Ecto neural progenitor cell (in vitro differentiated cells): ENCODE data around the gene MMD.
"Not testable (repeated sequence)": the region's sequence is repeated elsewhere in the genome, so short reads cannot be mapped to it uniquely, and the experiment has no call there.

Experiments
- DNase-seq: peaks from one replicate; pipeline ENCODE4 v3.0.0-alpha.2; 2018; ENCODE audit warnings: low spot score

The MMD gene

DNA sequence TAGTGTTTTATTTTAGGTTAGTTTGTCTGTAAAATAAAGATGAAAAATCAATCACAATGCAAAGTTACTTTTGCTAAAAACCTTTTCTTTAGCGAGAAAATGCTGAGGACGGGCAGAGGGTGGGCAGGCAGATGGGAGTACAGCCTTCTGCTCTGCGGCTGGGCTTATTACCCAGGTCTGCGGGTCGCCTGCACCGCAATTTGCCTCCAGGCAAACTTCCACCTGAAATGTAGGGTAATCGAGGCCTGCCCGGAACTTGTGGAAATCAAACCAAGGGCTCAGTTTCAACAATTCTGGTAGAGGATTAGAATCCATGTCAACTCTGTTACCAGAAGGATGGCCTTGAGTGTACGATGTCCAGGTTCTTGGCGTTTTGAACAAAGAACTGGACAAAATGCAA, 22.3 kb upstream of the MMD start:
- DNase-seq, result no peak

DNA sequence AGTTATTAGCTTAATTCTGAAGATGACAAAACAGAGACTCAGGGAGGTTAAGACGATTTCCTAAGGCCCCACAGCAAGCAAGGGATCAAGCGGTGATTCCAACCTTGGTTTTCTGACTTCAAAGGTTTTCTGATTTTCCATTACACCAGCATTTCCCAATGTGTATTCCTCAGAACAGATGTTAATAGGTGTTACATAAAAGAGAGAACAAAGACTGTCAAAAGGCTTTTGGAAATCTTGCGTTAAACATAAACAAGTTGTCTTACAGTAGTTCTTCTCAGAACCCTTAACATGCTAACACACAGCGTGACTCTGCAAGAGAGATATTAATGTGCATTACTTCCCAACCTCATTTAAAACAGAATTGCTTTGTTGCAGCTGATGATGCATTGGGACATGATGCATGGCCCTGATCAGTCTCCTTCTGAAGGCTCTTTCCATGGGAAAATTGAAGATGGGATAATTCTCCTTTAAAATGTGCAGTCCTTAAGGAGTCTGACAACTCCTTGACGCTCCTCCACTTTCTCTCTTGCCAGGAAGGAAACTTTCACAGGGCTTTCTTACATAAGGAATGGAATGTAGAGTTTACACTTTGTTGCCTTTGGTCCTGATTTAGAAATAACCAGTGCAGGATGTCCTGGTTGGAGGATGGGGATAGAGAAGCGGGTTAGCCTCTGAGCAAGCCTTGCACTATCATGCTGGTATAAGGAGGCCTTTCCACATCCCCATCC, 21.5 kb upstream of the MMD start:
- DNase-seq, result no peak

DNA sequence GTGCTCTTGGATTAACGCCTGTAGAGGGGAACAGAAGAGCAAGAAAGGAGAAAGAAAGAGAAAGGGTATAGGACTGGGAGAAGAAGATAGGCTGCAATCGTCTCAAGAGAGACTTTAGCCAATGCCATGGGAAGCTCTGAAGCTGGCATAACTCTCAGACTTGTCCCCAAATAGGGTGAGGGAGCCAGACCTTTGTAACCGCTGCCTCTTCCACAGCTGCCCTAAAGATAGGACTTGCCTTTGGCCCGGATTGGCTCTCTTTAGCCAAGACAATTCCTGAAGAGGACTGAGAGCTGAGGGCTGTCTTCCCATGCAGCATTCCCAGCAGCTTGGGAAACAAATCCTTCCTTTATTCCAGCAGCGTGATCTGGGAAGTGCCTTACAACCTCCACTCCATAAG, 20.8 kb upstream of the MMD start:
- no peak for DNase-seq

DNA sequence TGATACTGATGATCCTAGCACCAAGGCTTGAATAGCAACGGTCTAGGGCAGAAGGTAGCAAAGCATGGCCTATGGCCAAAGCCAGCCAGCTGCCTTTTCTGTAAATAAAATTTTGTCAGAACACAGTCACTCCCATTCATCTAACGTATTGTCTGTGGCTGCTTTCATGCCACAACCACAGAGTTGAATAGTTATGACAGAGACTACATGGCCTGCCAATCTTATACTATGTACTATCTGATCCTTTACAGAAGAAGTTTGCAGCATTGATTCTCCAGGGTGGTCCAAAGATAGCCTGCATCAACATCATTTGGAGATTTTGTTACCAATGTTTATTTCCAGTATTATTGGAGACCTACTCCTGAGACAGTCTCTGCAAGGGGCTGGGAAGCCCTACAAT, 19.9 kb upstream of the MMD start:
- DNase-seq, result no peak

DNA sequence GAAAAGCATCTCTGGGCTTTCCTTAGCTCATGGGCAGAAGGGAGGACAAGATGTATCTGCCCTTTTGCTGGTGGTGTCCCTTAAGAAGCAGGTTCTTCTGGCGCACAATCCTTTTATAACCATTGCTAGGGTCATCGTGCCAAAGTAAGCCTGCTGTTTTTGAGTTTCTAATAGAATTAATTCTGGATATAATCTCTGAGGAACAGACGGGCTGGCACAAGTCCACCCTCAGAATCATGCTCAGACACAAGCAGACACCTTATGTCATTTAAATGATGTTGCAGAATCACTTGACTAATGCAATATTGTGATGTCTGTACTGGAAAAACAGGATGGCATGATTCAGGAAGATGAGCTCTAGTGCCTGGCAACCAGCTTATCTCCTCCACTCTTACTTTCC, 18.8 kb upstream of the MMD start:
- no peak for DNase-seq

DNA sequence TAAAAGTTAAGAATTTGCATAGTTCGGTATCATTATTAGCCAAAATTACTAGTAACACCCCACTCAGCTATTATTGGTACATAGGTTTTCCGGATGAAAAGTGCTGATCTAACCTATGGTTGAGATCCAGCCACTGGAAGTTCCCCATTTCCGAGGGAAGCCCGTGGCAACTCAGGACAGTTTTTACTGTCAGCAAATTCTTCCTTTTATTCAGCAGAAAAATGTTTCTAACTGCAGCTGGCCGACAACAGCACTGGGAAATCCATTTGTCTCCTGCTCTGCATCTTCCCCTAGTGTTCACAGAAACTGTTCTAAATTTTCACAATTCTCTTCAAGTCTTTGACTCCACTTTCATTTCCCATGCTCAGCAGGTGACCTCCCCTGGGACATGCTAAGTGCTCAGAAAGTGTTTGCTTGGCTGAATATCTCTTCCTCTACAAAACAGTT, 15.5 kb upstream of the MMD start:
- no peak for DNase-seq

DNA sequence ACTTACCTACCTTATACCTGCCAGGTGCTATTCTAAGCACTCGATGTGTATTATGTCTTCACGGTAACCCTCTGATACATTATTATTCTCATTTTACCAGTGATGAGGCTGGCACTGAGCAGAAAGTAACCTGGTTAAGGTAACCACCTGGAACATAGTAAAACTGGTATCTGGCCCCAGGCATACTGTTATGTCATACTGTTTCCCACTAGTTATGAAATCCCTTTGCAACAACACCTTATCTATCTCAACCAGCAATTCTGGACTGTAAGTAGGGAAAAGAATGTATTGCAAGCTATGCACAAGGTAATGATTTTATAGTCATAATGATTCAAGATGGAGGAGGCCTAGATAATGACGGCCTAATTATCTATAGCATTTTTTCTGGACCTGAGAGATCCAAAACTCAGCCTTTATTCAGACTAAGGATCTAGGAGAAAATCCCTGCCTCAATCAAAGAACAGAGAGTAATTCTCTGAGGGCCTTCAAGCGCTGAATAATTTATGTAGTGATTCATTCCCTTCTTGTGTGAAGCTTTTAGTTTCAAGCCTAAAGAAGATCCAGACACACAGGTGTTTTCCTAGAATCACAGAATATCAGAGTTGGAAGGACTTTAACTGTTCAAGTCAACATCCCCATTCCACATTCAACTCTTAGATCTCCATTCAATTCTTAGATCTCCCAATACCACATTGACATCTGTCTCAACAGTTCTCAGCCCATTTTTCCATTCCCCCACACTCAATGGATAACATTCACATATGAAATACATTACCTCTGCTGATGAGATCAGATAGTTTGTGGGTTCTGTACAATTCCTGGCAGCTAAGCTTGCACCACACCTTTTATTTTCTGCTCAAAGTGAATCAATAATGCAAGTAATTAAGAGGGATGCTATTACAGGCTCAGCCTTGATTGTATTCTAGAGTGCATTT, 14.9 kb upstream of the MMD start:
- no peak for DNase-seq

DNA sequence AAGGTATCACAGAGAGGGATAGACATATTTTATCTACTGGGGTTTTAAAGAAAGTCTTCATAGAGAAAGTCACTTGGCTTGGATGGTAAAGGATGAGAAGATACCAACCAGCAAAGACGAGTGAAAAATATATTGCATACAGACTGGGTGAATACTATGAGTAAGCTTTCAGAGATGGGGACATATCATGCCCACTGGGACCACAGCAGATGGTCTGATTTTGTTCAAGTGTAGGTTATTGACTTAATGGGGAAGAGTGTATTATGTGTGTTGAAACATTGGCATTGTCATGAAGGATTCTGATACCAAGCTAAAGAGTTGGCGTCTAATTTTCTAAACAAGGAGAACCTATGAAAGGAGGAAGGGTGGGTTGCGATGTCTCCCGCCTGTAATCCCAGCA, 13.8 kb upstream of the MMD start:
- no peak for DNase-seq

DNA sequence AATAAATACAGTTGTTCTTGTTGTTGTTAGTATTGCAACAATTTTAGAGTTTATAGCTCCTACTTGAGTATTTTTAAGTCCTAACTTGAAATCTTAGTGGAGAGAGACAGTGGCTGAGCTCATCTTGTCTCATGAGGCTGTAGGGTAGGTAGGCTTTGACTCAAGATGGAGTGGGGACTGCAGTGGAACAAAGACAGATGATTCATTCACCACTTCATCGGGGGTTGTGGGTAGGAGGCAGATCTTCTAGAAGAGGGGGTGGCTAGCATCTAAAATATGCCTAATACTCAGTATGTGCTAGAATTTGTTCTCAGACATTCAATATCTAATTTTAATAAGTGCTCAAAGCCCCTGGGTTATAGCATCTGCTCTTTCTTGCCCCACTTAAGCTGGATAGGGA, 13.1 kb upstream of the MMD start:
- DNase-seq, result no peak

DNA sequence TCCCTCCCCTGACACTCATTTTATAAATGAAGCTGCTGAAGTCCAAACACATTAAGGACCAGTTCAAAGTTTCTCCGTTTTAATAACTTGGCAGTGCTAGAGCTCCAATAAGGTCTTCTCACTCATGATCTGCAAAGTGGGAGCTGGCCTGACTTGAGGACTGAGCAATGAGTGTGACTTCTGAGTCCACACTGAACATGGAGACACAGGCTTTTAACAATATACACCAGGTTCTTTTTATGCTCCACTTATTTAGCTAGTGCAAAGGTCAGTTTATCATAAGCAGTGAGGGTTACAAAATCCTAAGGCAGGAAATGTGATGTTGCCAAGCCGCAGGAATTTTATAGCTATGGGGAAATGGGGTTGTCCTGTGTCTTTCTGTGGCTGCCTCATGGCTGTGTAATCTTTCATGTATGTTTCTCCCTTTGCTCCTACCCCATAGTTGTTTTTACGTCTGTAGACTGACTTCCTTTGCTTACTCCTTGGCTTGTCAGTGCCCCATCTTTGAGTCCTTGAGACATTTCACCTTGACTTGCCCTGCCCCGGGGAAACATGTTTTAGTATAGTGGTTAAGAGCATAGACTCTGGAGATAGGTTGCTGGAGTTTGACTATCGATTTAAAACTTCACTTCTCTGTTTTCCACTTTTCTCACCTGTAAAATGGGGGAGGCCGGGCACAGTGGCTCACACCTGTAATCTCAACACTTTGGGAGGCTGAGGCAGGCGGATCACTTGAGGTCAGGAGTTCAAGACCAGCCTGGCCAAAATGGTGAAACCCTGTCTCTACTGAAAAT, 12.2 kb upstream of the MMD start:
- DNase-seq, result no peak

DNA sequence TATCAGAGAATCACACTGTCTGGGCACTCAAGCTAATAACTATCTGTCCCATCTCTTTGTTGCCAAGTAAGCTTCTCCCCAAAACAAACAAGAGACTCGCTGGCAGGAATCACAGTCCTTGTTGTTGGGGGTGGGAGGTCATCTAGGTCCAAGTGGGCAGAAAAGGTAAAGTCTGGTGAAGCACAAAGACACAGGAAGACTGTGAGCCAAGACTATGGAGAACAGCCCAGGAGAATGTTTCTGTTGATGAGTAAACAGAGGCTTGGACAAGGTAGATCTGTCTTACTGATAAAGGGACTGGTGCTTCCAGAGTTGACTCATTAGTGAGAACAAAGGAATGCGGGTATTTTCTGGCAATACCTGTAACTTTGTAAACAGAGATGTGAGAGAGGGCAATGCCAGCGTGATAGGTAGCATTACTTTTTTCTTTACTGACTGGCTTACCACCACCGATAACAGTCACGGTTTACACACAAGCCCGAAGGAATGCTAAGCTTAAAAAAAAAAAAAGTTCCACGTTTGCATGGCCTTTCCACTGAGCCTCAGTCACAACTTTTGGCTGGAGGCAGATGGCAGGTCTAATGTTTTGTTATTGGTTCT, 11.5 kb upstream of the MMD start:
- DNase-seq, result no peak

DNA sequence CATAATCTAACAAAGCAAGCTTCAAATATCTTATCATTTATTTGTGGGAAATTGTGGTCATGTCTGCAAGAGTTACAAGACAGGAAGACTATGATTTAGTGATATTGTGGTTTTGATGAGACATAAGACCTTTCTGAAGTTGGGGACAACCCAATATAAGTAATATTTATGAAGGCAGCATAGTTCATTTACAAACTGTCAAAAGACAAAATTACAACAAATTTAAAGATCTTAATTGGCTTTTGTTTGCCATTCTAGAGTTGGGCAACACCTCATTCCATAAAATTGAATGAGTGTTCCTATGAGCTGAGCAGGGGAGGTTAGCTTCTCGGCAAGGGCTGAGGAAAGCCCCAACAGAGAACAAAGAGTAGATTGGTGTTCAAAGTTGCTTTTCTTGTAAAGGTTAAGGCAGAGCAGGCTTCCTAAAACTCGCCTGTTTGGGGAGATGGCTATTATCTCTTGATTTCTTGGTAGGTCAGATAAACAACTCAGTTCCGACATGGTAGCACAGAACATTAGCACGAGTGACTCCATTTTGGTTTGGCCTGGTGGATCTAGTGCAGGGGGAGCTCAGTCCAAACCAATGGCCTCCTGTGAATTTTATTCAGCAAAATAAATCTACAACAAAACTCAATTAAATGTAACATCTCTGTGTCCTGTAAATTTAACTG, 10.9 kb upstream of the MMD start:
- no peak for DNase-seq

DNA sequence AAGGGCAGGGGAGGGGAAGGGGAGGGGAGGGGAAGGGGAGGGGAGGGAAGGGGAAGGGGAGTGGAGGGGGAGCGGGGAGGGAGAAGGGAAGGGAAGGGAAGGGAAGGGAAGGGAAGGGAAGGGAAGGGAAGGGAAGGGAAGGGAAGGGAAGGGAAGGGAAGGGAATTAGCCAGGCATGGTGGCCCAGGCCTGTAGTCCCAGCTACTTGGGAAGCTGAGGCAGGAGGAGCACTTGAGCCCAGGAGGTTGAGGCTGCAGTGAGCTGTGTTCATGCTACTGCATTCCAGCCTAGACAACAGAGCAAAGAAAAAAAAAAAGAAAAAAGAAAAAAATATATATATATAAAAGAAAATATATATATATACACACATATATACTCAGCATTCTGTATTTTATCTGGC, 10.3 kb upstream of the MMD start:
- DNase-seq, result not testable (repeated sequence)

DNA sequence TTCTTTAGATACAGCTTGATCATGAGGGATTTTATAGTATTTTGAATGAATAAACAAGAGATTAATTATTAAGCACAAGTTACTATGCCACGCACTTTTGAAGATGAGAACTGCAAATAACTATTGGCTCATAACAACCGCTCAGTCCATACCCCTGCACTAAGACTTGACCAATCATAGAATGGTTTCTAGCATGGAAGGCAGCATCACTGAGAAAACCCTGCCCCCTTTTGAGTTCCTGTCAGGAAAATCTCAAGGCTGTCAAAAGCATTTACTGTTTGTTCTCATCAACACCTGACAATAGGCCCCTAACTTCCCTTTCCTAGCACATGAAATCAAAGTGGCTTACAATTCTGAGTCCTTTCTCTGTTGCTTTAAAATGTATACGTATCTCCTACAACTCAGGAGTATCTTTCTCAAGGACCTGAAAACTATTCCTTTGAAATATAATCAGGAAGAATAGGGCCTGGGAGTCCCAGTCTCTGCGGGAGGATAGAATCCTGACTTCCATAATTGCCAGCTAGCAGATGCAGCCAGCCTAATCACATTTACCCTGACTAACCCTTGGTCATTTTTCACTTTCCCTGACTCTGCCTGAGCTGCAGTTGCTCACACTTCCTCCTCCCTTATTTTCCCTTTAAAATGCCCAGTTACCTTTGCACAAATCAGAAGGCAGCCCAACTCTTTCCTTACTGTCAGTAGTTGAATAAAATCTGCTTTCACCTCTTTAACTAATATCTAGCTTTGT, 9.1 kb upstream of the MMD start:
- DNase-seq, result no peak

DNA sequence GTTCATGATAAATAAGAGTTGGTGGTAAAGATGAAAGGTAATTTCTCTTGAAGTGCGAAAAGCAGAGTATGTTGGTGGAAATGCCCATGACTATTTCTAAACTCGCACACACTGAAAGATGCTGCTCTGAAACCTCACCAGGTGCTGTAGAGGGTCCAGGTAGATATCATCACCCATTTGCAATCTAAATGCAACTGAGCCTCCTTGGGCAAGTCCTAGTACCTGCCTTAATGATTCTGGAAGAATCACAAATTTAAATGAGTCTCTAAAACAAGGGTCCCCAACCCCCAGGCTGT, 5.9 kb upstream of the MMD start:
- DNase-seq, result no peak

DNA sequence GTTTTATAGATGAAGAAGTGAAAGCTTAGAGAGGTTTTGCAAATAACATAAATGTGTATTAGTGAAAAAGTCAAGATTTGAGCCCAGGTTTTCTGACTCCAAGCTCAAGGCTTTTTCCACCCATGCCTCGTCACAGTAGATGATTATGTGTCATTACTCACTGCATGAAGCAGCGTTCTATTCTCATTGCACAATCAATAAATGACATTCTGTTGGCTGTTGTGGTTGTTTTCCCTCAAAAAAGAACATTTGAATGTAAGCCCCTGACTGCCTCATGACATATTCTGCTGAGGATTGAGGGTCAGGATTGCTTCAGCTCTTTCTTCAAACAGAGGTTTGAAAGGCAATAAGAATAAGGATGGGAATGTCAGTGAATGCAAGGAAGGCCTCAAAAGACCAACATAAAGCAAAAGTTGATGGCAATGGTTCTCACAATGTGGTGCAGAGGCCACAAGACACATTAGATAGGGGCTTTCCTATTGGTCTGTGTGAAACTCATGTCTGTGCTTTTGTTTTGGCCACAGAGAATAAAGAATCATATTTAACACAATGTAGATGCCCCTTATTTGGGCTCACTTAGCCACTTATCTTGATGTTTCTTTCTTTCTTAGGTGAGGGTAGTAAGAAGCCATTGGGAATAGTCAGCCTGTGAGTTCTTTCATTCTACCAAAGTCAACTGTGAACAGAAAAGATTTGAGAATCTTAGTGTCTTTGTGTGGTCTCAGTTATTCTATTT, 5.4 kb upstream of the MMD start:
- no peak for DNase-seq

DNA sequence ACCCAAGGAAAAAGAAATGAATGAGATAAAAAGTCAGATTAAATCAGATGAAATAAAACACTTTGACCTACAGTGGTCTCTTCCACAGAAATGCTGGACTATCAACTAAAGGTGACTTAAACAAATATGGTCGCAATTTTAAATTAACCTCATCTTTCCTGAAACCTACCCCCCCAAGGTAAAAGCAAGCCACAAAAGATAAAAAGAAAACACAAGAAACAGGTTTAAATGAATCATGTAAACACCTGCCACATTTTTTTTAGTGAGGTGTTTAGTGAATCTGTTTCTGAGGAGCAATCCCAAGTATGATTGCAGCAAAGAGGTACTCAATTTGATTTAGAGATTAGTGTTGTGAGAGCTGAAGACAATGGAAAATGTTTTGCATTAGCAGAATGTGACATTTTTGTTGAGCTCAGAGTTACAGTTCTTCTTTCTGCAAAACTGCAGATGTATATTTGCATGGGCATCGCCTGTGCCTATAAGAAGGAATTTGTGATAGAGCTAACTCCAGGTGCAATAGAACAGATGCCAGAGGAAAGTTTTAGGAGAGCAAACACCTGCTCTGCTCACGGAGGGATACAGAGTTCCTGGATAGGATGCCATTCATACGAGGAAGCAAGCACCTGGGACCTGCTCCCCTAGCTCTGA, 3.4 kb upstream of the MMD start:
- no peak for DNase-seq

DNA sequence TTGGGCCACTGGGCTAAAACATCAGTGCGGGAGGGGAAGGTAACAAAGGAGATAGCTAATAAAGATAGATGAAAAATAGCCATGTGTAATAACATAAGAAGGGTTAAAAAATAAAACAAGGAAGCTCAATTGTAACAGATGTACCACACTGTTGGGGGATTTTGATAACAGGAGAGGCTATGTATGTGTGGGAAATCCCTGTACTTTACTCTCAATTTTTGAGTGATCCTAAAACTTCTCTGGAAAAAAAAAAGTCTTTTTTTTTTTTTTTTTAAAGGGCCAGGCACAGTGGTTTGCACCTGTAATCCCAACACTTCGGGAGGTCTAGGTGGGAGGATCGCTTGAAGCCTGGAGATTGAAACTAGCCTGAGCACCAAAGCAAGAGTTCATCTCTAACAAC, 1.9 kb upstream of the MMD start:
- DNase-seq, result no peak

DNA sequence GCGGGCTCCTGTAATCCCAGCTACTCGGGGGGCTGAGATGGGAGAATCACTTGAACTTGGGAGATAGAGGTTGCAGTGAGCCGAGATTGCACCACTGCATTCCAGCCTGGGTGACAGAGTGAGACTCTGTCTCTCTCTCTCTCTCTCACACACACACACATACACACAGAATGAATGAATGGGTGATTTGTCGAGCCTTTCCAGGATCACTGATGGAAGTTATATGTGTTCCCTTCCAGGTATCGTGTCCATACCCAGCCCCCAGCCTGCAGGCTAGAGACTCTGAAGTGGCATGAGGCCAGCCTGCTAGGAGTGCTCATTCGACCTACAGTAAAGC, 1.2 kb upstream of the MMD start:
- not testable (repeated sequence) for DNase-seq

DNA sequence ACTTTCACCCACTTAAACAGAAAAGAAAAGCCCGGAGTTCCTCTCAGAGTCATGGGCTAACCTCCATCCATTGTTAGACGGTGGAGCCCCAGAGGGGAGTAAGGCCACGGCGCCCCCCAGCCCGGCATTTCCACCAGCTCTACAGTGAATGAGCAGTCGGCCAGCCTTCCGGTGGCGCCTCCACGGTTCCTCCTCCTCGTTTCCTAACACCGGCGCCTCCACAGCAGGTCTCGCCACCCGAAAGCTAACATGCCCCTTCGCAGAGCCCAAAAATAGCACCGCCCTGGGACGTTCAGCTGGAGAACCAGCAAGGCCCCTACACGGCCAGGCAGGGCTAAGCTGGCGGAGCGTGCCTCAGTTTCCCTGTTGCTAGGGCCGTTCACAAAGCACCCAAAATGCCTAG, 858 bp downstream of the MMD start:
- DNase-seq, result peak; percentile 68
